ENCODE results near the gene TMEM132C. TPM values are rescaled to one million over a fixed set of nuclear protein-coding genes. Genes with fewer than 3 reads are reported as not detected.

The TMEM132C gene
- total and polyA plus RNA-seq, 4 experiments from 2014 or later = not detected

DNA sequence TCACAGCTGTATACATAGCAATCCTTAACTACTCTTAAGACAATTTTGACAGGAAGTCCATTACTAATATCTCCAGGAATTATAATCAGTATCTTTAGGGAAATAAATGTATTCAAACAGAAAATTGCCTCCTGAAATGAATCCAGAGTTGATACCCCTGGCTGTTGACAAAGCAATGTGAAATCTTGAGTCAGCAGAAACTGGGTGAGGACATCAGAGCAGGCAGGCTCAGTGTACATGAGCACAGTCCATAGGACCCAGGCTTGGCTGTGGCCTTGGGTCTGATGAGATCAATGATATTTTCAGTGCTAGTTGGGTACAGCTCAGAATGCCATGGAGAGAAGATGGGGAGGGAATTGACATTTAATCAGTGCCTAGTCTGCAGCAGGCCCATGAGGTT, 405.5 kb downstream of the TMEM132C start:
- H3K4me1 Mint-ChIP-seq = peaks cover 0 to 3% (median under 1%) of the 10 kb centered on the region in 4 donors
- no peak overlapping the region for H3K4me3 Mint-ChIP-seq
- no peaks in the 10 kb centered on the region for H3K27me3 Mint-ChIP-seq
- Histone ChIP-seq H3K4me1 (ENCODE audit: insufficient read depth, low read length) (no peaks in the 10 kb centered on the region), H3K4me3 (ENCODE audit: low read length in 2 of 2) (no peak overlapping the region), H3K9me3 (ENCODE audit: control insufficient read depth in 1 of 2, low read length in 2 of 2) (no peaks in the 10 kb centered on the region), H3K27me3 (ENCODE audit: insufficient read depth, low read length) (no peaks in the 10 kb centered on the region), H3K27ac (ENCODE audit: low read depth, low read length) (no peak overlapping the region), H3K36me3 (ENCODE audit: insufficient read depth, low read length) (no peaks in the 10 kb centered on the region)
- ChIA-PET POLR2A (ENCODE audit: partially characterized antibody) (no interaction called here), CTCF (ENCODE audit: partially characterized antibody) (no interaction called here)
- intact Hi-C loops (cut with micrococcal nuclease) = no loop called here
- no peaks in the 10 kb centered on the region for H3K36me3 Mint-ChIP-seq
- DNase-seq = no peak
- no peak overlapping the region for H3K27ac Mint-ChIP-seq
- peaks cover 0 to 3% (median 0%) of the 10 kb centered on the region in 8 donors for H3K9me3 Mint-ChIP-seq

DNA sequence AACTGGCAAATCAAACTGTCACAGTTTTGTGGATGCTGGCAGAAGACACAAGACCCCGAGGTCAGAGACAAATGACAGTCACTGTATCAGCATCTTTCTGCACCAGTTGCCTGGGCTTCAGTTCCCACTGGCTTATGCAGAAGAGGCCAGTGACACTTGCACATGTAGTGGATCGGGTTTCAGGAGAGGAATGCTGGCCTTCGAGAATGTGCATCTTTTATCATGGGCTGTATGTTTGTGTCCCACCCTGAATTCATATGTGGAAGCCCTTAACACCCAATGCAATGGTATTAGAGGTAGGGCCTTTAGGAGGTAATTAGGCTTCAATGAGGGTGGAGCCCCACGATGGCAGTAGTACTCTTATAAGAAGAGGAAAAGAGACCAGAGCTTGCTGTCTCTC, 405.9 kb downstream of the TMEM132C start:
- H3K4me1 ChIP-seq (ENCODE audit: insufficient read depth, low read length) = no peaks in the 10 kb centered on the region
- DNase-seq = no peak
- Mint-ChIP-seq H3K27ac (no peak overlapping the region), H3K4me3 (no peak overlapping the region), H3K36me3 (no peaks in the 10 kb centered on the region), H3K27me3 (no peaks in the 10 kb centered on the region), H3K4me1 (peaks cover 0 to 3% (median under 1%) of the 10 kb centered on the region in 4 donors), H3K9me3 (peaks cover 0 to 3% (median 0%) of the 10 kb centered on the region in 8 donors)
- POLR2A ChIA-PET (ENCODE audit: partially characterized antibody) = no interaction called here
- H3K9me3 ChIP-seq (ENCODE audit: control insufficient read depth in 1 of 2, low read length in 2 of 2) = no peaks in the 10 kb centered on the region
- no peak overlapping the region for H3K27ac ChIP-seq (ENCODE audit: low read depth, low read length)
- CTCF ChIA-PET (ENCODE audit: partially characterized antibody) = no interaction called here
- no peaks in the 10 kb centered on the region for H3K27me3 ChIP-seq (ENCODE audit: insufficient read depth, low read length)
- intact Hi-C loops (cut with micrococcal nuclease) = no loop called here
- H3K4me3 ChIP-seq (ENCODE audit: low read length in 2 of 2) = no peak overlapping the region
- no peaks in the 10 kb centered on the region for H3K36me3 ChIP-seq (ENCODE audit: insufficient read depth, low read length)

DNA sequence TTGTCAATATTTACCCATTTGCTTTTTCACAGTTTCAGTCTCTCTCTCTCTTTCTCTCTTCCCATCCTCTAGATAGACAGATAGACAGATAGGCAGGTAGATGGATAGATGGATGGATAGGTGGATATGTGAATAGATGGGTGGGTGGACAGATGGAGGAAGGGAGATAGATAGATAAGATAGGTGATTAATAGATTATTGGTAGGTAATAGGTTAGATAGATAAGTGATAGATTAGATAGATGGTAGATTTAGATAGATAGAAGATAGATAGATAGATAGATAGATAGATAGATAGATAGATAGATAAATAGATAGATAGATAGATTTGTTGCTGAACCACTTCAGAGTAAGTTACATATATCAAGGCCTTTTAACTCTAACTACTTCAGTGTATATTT, 408.6 kb downstream of the TMEM132C start:
- H3K4me3 ChIP-seq (ENCODE audit: low read length in 2 of 2) = no peak overlapping the region

DNA sequence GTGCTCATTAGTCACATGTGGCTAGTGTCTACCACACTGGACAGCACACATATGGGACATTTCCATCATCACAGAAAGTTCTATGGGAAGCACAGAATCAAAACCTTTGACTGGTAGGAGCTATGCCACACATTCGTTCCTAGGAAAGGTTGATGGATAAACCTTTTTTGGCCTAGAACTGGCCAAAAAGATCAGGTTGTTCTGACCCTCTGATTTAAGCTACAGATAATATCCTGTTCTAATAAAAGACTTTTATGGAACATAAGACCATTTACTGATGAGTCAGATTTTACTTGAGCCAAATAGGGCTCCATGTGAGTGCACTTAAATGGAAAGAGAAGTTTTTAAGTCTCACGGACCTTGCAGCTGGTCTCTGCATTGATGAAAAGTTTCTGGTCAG, 413.6 kb downstream of the TMEM132C start:
- H3K9me3 ChIP-seq (ENCODE audit: control insufficient read depth in 1 of 2, low read length in 2 of 2) = no peaks in the 10 kb centered on the region
- no peaks in the 10 kb centered on the region for H3K27me3 ChIP-seq (ENCODE audit: insufficient read depth, low read length)
- Mint-ChIP-seq H3K4me3 (no peak overlapping the region), H3K36me3 (no peaks in the 10 kb centered on the region), H3K27me3 (no peaks in the 10 kb centered on the region), H3K4me1 (no peaks in the 10 kb centered on the region), H3K9me3 (peaks cover 0 to 5% (median 0%) of the 10 kb centered on the region in 8 donors), H3K27ac (no peak overlapping the region)
- CTCF ChIA-PET (ENCODE audit: partially characterized antibody) = no interaction called here
- no peak for DNase-seq
- POLR2A ChIA-PET (ENCODE audit: partially characterized antibody) = no interaction called here
- intact Hi-C loops (cut with micrococcal nuclease) = no loop called here
- no peaks in the 10 kb centered on the region for H3K36me3 ChIP-seq (ENCODE audit: insufficient read depth, low read length)
- H3K4me3 ChIP-seq (ENCODE audit: low read length in 2 of 2) = no peak overlapping the region
- no peaks in the 10 kb centered on the region for H3K4me1 ChIP-seq (ENCODE audit: insufficient read depth, low read length)
- H3K27ac ChIP-seq (ENCODE audit: low read depth, low read length) = no peak overlapping the region

More for the DNA sequence above, 408.6 kb downstream of the TMEM132C start:
- no peak for DNase-seq
- no peaks in the 10 kb centered on the region for H3K36me3 Mint-ChIP-seq
- Histone ChIP-seq H3K27ac (ENCODE audit: low read depth, low read length) (no peak overlapping the region), H3K9me3 (ENCODE audit: control insufficient read depth in 1 of 2, low read length in 2 of 2) (no peaks in the 10 kb centered on the region), H3K36me3 (ENCODE audit: insufficient read depth, low read length) (no peaks in the 10 kb centered on the region), H3K27me3 (ENCODE audit: insufficient read depth, low read length) (no peaks in the 10 kb centered on the region), H3K4me1 (ENCODE audit: insufficient read depth, low read length) (no peaks in the 10 kb centered on the region)
- H3K27ac Mint-ChIP-seq = no peak overlapping the region
- POLR2A ChIA-PET (ENCODE audit: partially characterized antibody) = no interaction called here
- CTCF ChIA-PET (ENCODE audit: partially characterized antibody) = no interaction called here
- H3K27me3 Mint-ChIP-seq = no peaks in the 10 kb centered on the region
- intact Hi-C loops (cut with micrococcal nuclease) = no loop called here
- peaks cover 0 to 3% (median under 1%) of the 10 kb centered on the region in 4 donors for H3K4me1 Mint-ChIP-seq
- peaks cover 0 to 2% (median 0%) of the 10 kb centered on the region in 8 donors for H3K9me3 Mint-ChIP-seq
- H3K4me3 Mint-ChIP-seq = no peak overlapping the region

DNA sequence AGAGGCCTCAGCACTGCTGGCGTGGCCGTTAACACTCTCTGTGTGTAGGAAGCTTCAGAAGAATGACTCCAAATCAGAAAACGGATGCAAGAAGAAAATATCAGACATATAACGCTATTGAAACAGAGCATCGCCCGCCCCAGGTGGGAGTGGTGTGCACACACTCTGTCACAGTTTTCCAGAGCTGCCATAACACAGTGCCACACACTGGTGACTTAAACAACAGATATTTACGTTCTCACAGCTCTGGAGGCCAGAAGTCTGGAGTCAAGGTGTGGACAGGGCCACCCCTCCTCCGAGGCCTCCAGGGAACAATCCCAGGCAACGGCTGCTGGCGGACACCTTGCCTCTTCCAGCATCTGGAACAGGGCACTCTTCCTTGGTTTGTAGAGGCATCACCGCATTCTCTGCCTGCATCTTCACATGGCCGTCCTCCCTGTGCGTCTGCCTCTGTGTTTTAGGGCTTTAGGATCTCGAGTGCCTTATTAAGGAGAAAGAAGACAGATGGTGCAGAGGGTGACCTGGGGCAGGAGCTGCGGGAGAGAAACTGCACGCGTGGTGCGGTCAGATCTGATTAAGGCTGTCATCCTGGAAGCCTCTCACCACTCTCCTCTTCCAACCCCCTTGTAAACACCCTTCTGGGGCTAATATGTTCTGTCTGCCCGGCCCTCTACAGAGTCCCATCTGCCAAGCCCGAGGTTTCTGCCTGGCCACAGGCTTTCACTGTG, 415.7 kb downstream of the TMEM132C start:
- no peaks in the 10 kb centered on the region for H3K4me1 ChIP-seq (ENCODE audit: insufficient read depth, low read length)
- H3K36me3 ChIP-seq (ENCODE audit: insufficient read depth, low read length) = no peaks in the 10 kb centered on the region
- POLR2A ChIA-PET (ENCODE audit: partially characterized antibody) = no interaction called here
- H3K9me3 ChIP-seq (ENCODE audit: control insufficient read depth in 1 of 2, low read length in 2 of 2) = no peaks in the 10 kb centered on the region
- no peaks in the 10 kb centered on the region for H3K36me3 Mint-ChIP-seq
- no peak overlapping the region for H3K4me3 ChIP-seq (ENCODE audit: low read length in 2 of 2)
- no peak overlapping the region for H3K27ac ChIP-seq (ENCODE audit: low read depth, low read length)
- H3K27ac Mint-ChIP-seq = no peak overlapping the region
- H3K4me1 Mint-ChIP-seq = no peaks in the 10 kb centered on the region
- intact Hi-C loops (cut with micrococcal nuclease) = no loop called here
- H3K9me3 Mint-ChIP-seq = peaks cover 0 to 11% (median 2%) of the 10 kb centered on the region in 8 donors
- no peak overlapping the region for H3K4me3 Mint-ChIP-seq
- no peaks in the 10 kb centered on the region for H3K27me3 Mint-ChIP-seq
- CTCF ChIA-PET (ENCODE audit: partially characterized antibody) = no interaction called here
- DNase-seq = no peak
- H3K27me3 ChIP-seq (ENCODE audit: insufficient read depth, low read length) = no peaks in the 10 kb centered on the region

DNA sequence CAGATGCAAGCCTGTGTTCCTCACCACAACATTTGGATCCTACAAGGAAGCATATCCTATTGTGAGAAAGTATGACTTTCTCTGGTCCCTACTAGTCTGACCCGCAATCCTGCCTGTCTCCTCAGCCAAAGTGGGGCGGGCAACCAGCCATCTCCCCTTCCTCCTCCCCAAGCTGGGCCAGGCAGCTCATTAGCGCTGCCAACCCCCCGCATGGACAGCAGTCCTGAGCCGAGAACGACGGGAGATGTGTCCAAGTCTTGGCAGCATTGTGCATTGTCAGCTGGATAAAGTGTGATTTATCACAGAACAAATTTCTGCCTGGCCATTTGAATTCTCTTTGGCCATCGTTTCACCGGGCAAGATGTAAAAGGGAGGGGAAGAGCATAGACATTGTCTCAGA, 417.4 kb downstream of the TMEM132C start:
- Mint-ChIP-seq H3K27ac (no peak overlapping the region), H3K4me1 (no peaks in the 10 kb centered on the region), H3K27me3 (no peaks in the 10 kb centered on the region), H3K9me3 (peaks cover 0 to 11% (median 3%) of the 10 kb centered on the region in 8 donors), H3K4me3 (no peak overlapping the region), H3K36me3 (no peaks in the 10 kb centered on the region)
- no peaks in the 10 kb centered on the region for H3K9me3 ChIP-seq (ENCODE audit: control insufficient read depth in 1 of 2, low read length in 2 of 2)
- H3K27ac ChIP-seq (ENCODE audit: low read depth, low read length) = no peak overlapping the region
- H3K36me3 ChIP-seq (ENCODE audit: insufficient read depth, low read length) = no peaks in the 10 kb centered on the region
- intact Hi-C loops (cut with micrococcal nuclease) = no loop called here
- no peak for DNase-seq
- ChIA-PET POLR2A (ENCODE audit: partially characterized antibody) (no interaction called here), CTCF (ENCODE audit: partially characterized antibody) (no interaction called here)
- H3K27me3 ChIP-seq (ENCODE audit: insufficient read depth, low read length) = no peaks in the 10 kb centered on the region
- no peaks in the 10 kb centered on the region for H3K4me1 ChIP-seq (ENCODE audit: insufficient read depth, low read length)
- H3K4me3 ChIP-seq (ENCODE audit: low read length in 2 of 2) = no peak overlapping the region

DNA sequence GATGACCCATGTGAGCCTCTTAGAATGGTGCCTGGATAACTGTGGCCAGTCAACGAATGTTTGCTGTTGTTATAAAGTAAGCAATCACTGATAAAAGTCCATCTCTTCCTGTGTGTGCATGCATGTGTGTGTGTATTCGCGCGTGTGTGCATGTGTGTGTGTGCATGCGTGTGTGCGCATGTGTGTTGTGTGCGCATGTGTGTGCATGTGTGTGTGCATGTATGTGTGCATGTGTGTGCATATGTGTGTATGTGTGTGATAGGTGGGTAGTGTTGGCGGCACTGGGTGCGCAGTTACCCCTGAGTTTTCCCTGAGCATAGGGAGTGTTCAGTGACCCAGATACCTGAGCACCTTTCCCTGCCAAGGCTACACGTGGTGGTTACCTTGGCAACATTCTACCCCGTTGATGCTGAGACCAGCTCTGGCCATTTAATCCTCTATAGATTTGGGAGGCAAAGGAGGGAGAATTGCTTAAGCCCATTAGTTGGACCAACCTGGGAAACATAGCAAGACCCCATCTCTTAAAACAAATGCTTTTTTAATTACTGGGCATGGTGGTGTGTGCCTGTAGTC, 419.0 kb downstream of the TMEM132C start:
- no peak overlapping the region for H3K27ac ChIP-seq (ENCODE audit: low read depth, low read length)
- no peaks in the 10 kb centered on the region for H3K4me1 Mint-ChIP-seq
- no peak overlapping the region for H3K4me3 Mint-ChIP-seq
- H3K36me3 ChIP-seq (ENCODE audit: insufficient read depth, low read length) = no peaks in the 10 kb centered on the region
- H3K9me3 ChIP-seq (ENCODE audit: control insufficient read depth in 1 of 2, low read length in 2 of 2) = no peaks in the 10 kb centered on the region
- H3K27ac Mint-ChIP-seq = no peak overlapping the region
- H3K27me3 Mint-ChIP-seq = no peaks in the 10 kb centered on the region
- CTCF ChIA-PET (ENCODE audit: partially characterized antibody) = no interaction called here
- H3K36me3 Mint-ChIP-seq = no peaks in the 10 kb centered on the region
- intact Hi-C loops (cut with micrococcal nuclease) = no loop called here
- POLR2A ChIA-PET (ENCODE audit: partially characterized antibody) = no interaction called here
- H3K4me3 ChIP-seq (ENCODE audit: low read length in 2 of 2) = no peak overlapping the region
- H3K4me1 ChIP-seq (ENCODE audit: insufficient read depth, low read length) = no peaks in the 10 kb centered on the region
- no peak for DNase-seq
- peaks cover 0 to 11% (median 2%) of the 10 kb centered on the region in 8 donors for H3K9me3 Mint-ChIP-seq
- H3K27me3 ChIP-seq (ENCODE audit: insufficient read depth, low read length) = no peaks in the 10 kb centered on the region
